Fibroblast of pulmonary artery (primary cell): ENCODE measurements around the gene KRTAP3-1.
"Not testable (repeated sequence)": the region's sequence is repeated elsewhere in the genome, so short reads cannot be mapped to it uniquely, and the experiment has no call there.

Experiments used
- DNase-seq: peaks from one replicate; pipeline ENCODE4 v3.0.0-alpha.2; 2010; ENCODE audit warnings: low read depth
- H3K4me3 ChIP-seq: replicated peaks from 2 replicates; pipeline ENCODE4 v1.5.1; 2011; ENCODE audit warnings: low read depth, mild to moderate bottlenecking, control low read depth, low read length, moderate library complexity
- TF ChIP-seq, protein P1 (sequence below): IDR thresholded peaks from 2 replicates; pipeline ENCODE4 v1.5.1; 2011; ENCODE audit warnings: mild to moderate bottlenecking, control low read depth, low read length, inconsistent platforms; ENCODE audit errors: missing control alignments

The KRTAP3-1 gene

DNA sequence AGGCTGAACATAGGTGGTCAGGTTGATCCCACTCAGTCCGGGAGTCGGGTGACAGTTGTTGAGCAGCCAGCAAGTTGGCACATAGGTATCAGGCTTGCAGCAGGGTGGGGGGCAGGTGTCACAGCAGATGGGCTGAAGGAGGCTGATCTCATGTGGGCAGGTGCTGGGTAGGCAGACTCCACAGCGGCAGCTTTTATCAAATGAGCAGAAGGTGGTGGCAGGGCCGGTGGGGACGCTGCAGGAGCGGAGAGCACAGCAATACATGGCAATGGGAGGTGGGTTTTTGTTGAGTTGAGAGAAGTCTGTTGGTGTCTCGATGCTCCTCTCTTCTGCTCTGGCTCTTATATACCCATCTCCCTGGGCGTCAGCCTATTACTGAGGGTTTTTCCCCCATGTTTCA, at the start of gene KRTAP3-1:
Gene KRTAP3-1 (minus strand): TSS at position 318 of the 400 bp plus-strand sequence. CDS start 54 bp downstream, at position 264.
- no peak for DNase-seq
- H3K4me3 ChIP-seq = no peak within 1 kb of the TSS
- TF ChIP-seq, protein P1, sequence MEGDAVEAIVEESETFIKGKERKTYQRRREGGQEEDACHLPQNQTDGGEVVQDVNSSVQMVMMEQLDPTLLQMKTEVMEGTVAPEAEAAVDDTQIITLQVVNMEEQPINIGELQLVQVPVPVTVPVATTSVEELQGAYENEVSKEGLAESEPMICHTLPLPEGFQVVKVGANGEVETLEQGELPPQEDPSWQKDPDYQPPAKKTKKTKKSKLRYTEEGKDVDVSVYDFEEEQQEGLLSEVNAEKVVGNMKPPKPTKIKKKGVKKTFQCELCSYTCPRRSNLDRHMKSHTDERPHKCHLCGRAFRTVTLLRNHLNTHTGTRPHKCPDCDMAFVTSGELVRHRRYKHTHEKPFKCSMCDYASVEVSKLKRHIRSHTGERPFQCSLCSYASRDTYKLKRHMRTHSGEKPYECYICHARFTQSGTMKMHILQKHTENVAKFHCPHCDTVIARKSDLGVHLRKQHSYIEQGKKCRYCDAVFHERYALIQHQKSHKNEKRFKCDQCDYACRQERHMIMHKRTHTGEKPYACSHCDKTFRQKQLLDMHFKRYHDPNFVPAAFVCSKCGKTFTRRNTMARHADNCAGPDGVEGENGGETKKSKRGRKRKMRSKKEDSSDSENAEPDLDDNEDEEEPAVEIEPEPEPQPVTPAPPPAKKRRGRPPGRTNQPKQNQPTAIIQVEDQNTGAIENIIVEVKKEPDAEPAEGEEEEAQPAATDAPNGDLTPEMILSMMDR = no peak

DNA sequence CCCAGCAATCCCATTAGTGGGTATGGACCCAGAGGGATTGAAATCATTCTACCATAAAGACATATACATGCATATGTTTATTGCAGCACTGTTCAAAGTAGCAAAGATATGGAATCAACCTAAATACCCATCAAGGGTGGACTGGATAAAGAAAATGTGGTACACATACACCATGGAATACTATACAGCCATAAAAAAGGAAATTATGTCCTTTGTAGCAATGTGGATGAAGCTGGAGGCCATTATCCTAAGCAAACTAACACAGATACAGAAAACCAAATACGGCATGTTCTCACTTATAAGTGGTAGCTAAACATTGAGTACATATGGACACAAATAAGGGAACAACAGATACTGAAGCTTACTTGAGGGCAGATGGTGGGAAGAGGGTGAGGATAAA, 48.6 kb upstream of the KRTAP3-1 start:
- H3K4me3 ChIP-seq = no peak overlapping the region
- TF ChIP-seq, protein P1 = no peak
- DNase-seq = no peak

DNA sequence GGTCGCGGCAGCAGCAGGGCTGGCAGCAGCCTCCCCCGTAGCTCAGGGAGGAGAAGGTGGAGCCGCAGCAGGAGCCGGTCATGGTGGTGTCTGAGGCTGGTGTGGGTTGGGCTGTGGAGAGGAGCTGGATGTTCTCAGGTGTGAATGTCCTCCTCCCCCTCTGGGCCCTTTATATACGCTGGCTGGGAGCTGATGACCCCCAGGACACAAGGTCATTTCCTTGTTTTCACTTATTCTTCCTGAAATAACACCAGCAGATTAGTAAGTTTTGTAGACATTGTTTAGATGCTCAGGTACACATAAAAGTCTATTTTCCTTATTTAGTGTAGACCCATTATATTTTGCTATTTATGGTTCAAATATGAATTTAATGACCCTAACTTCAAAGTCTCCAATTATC, 46.2 kb upstream of the KRTAP3-1 start, which contains the start of gene KRTAP2-2:
Gene KRTAP2-2 (minus strand): TSS at position 101 of the 400 bp plus-strand sequence. CDS start 19 bp downstream, at position 82.
- H3K4me3 ChIP-seq, DNase-seq: not testable (repeated sequence)

DNA sequence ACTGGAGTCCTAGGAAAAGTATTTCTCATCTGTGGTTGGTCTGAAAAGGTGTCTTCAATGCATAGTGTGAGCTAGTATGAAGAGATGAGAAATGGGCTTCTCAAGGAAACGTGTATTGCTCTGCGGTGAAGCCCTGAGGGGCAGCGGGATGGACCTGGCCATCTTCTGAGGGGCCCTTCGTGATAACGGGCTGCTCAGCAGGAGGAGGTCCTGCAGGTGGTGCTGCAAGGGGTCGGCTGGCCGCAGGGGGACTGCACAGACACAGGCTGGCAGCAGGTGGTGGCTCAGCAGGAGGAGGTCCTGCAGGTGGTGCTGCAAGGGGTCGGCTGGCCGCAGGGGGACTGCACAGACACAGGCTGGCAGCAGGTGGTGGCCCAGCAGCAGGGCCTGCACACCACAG, 45.6 kb upstream of the KRTAP3-1 start:
- H3K4me3 ChIP-seq, DNase-seq: not testable (repeated sequence)

DNA sequence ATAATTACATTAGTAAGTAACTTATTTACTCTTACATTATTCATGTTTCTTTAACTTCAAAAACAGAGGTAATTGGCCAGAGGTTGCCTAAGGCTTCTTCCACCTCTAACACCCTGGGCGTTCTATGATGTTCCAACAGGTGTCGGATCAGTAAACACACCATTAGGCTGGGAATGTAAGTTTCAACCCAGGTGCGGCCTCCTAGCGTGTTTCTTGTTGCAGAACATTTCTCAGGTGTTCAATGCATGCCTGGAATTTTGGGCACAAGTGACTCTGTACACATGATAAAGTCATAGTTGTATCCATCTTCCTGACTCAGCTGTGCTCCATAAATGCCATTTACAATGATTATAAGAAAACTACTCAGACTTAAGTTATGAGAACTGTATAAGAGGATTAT, 45.1 kb upstream of the KRTAP3-1 start:
- no peak for DNase-seq
- H3K4me3 ChIP-seq = no peak overlapping the region
- TF ChIP-seq, protein P1 = no peak

DNA sequence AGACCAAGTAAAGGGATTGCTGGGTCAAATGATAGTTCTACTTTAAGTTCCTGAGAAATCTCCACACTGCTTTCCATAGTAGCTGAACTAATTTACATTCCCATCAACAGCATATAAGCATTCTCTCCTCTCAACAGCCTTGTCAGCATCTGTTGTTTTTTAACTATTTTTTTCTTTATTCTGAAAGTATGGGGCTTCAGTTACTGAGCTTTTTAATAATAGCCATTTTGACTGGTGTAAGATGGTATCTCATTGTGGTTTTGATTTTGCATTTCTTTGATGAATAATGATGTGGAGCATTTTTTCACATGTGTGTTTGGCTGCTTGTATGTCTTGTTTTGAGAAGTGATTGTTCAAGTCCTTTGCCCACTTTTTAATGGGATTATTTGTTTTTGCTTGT, 43.6 kb upstream of the KRTAP3-1 start:
- DNase-seq = no peak
- no peak overlapping the region for H3K4me3 ChIP-seq
- TF ChIP-seq, protein P1 = no peak

DNA sequence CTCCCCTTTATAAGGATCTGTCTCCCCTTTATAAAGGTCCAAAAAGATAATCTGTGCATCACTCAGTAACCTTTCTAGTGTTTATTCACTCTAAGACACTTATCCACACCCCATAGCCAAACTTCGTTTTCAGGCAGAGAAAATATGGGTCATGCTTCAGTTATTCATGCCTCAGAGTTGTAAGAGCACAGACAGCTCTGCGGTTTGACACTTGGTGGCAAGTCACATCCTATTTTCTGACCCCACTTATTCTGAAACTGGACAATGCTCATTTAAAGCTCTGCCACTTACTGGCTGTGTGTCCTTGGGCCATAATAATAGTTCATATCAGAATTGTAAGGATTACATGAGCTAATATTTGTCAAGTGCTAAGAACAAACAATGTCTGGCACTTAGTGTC, 40.2 kb upstream of the KRTAP3-1 start:
- no peak overlapping the region for H3K4me3 ChIP-seq
- DNase-seq = peak; percentile 17
- TF ChIP-seq, protein P1 = no peak

DNA sequence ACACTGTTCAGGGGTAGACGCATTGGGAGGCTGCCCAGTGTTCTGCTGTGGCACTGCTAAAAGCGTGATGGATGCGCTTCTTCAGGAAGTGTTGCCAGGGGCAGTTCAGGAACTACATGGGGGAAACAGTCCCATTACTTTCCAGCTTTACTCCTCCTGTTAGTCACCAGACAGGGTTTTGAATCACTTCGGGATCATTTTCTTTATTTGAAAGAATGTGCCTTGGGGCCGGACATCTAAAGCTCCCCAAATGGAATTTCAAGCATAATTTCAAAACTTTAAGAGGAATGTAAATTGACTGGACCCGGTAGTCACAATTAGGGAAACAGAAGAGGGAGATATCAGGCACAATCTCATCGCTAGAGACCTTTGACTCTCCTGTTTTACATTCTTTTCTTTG, 39.5 kb upstream of the KRTAP3-1 start:
- DNase-seq = no peak
- H3K4me3 ChIP-seq = no peak overlapping the region
- TF ChIP-seq, protein P1 = no peak

DNA sequence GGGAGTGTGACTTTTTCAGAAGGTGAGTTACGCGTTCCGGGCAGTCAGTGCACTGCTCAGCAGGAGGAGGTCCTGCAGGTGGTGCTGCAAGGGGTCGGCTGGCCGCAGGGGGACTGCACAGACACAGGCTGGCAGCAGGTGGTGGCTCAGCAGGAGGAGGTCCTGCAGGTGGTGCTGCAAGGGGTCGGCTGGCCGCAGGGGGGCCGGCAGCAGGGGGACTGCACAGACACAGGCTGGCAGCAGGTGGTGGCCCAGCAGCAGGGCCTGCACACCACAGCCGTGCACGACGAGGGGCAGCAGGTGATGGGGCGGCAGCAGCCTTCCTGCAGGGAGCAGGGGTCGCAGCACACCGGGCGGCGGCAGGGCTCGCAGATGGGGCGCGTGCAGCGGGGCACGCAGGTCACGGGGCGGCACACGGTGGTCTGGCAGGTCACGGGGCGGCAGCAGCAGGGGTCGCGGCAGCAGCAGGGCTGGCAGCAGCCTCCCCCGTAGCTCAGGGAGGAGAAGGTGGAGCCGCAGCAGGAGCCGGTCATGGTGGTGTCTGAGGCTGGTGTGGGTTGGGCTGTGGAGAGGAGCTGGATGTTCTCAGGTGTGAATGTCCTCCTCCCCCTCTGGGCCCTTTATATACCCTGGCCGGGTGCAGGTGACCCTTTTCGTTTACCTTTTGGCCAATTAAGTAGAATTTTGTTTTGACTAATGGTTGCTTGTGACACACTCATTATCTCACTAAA, 38.0 kb upstream of the KRTAP3-1 start, which contains the start of gene KRTAP2-1:
Gene KRTAP2-1 (minus strand): TSS at position 582 of the 731 bp plus-strand sequence. CDS start 49 bp downstream, at position 533.
- not testable (repeated sequence) for DNase-seq, H3K4me3 ChIP-seq
